Heart left ventricle (tissue), 16 donors: ENCODE data around the gene FNDC11. TPM values are rescaled to one million over a fixed set of nuclear protein-coding genes. Genes with fewer than 3 reads are reported as not detected.
"Not testable (repeated sequence)": the region's sequence is repeated elsewhere in the genome, so short reads cannot be mapped to it uniquely, and the experiment has no call there.

Experiments used
- ATAC-seq, 4 donors: fragments of 200-7000 bp; cut with Tn5 transposase; one replicate each; pipeline ENCODE4 v1.9.1; 2020 to 2022; ENCODE audit warnings: moderate library complexity in 4 of 4, mild to moderate bottlenecking in 3 of 4, moderate number of reproducible peaks in 1 of 4
- DNase-seq, 5 donors: peaks; one replicate each; pipeline ENCODE4 v3.0.0-alpha.2; 2020
- H3K27ac ChIP-seq, 12 donors: fragments of 200-600 bp; sonication (generic) in 4 of 12; one replicate each; pipeline versions ENCODE4 v1.5.0 to v1.8.0; 2016 to 2022; ENCODE audit warnings: mild to moderate bottlenecking in 2 of 12
- H3K27me3 ChIP-seq, 9 donors: fragments of 200-600 bp; sonication (generic) in 2 of 9; one replicate each; pipeline versions ENCODE4 v1.5.1 to v1.8.0; 2016 to 2022; ENCODE audit warnings: mild to moderate bottlenecking in 3 of 9
- H3K36me3 ChIP-seq, 9 donors: fragments of 200-600 bp; sonication (generic) in 2 of 9; one replicate each; pipeline versions ENCODE4 v1.5.0 to v1.8.0; 2018 to 2022; ENCODE audit warnings: mild to moderate bottlenecking in 2 of 9
- H3K4me1 ChIP-seq, 12 donors: fragments of 200-600 bp; sonication (generic) in 4 of 12; one replicate each; pipeline versions ENCODE4 v1.5.0 to v1.8.0; 2016 to 2022; ENCODE audit warnings: mild to moderate bottlenecking in 3 of 12
- H3K4me3 ChIP-seq, 12 donors: fragments of 200-600 bp; sonication (generic) in 4 of 12; one replicate each; pipeline versions ENCODE4 v1.5.0 to v1.8.0; 2017 to 2022; ENCODE audit warnings: mild to moderate bottlenecking in 9 of 12, moderate library complexity in 4 of 12
- H3K9me3 ChIP-seq, 12 donors: fragments of 200-600 bp; sonication (generic) in 4 of 12; one replicate each; pipeline versions ENCODE4 v1.5.0 to v1.8.0; 2016 to 2022; ENCODE audit warnings: mild to moderate bottlenecking in 1 of 12
- CTCF ChIP-seq, 12 donors: fragments of 200-600 bp; sonication (generic) in 4 of 12; IDR thresholded peaks; one replicate each; pipeline versions ENCODE4 v1.5.0 to v1.8.0; 2018 to 2022; ENCODE audit warnings: antibody characterized with exemption in 12 of 12, mild to moderate bottlenecking in 5 of 12
- POLR2A ChIP-seq, 2 donors: fragments of 450-650 bp; IDR thresholded peaks; one replicate each; pipeline ENCODE4 v1.6.1; 2017; ENCODE audit warnings: antibody characterized with exemption in 2 of 2, mild to moderate bottlenecking in 2 of 2, moderate library complexity in 2 of 2
- WGBS, 4 donors: extraction: QIAGEN DNeasy Blood & Tissue Kit in 2 of 4; methylation state at CpG; one replicate each; pipeline versions ENCODE4 v1.1.5 to v1.1.7; 2013 to 2018; 5-methylcytosine and 5-hydroxymethylcytosine counted together
- intact Hi-C, 10 donors: fragments of 100-400 bp; cut with DNase I; formaldehyde crosslinking; loops; one replicate each; pipeline versions ENCODE4 v1.11.1 to v1.14.2; 2022
- polyA plus RNA-seq, 2 donors: library from polyadenylated mRNA; stranded (reverse); fragments of 200-250 nt; gene quantifications; one replicate each; pipeline ENCODE4 v1.2.3, GENCODE V29; 2013
- total RNA-seq, 9 donors: library from RNA; depleted of rRNA in 2 of 9; stranded (reverse); fragments of >200 nt in 2 of 9; fragmentation: NEBNext Ultra II Directional in 3 of 9; extraction: Animal tissue kit (Norgen Biotek cat#: 25700) in 3 of 9; gene quantifications; one replicate each; pipeline versions ENCODE4 v1.1.0 to v1.2.4, GENCODE V29; 2016 to 2023
- donor health status: ischemic (EF 13 %, LVEDD 7.1; RV severe dilation, severe dysfunction).
- donor health status: healthy with polysubstance abuse.
- donor health status: DM: no; HTN: yes; CAD: no.
- donor health status: DM: no; HTN: no; CAD: no.
- donor health status: ischemic (EF 25% LVEDD 6.9; RV normal size, moderate dysfunction).
- donor health status: ischemic (EF 25% LVEDD 5.7; RV mildly dilated, moderate dysfunction).
- donor health status: healthy.
- donor health status: DM: yes; HTN: yes; CAD: no.
- donor health status: ischemic (EF 35%, LVEDD 5.7; RV mildly dilated, moderate dysfunction).
- donor health status: nonischemic (EF 11% LVEDD 7.7; RV severe dilation, severe dysfunction).
- donor health status: DM: yes; HTN: yes; CAD: no.
- donor health status: PGD.
- donor health status: ischemic (EF 29% LVEDD 5.4; RV normal size, mild dysfunction).
- donor health status: nonischemic (EF 23%, LVEDD 6.1; RV moderate dilation, normal function).

Gene FNDC11
- total and polyA plus RNA-seq, 11 donors, result 0.08 to 0.23 (median 0.17) TPM; not detected in 5

DNA sequence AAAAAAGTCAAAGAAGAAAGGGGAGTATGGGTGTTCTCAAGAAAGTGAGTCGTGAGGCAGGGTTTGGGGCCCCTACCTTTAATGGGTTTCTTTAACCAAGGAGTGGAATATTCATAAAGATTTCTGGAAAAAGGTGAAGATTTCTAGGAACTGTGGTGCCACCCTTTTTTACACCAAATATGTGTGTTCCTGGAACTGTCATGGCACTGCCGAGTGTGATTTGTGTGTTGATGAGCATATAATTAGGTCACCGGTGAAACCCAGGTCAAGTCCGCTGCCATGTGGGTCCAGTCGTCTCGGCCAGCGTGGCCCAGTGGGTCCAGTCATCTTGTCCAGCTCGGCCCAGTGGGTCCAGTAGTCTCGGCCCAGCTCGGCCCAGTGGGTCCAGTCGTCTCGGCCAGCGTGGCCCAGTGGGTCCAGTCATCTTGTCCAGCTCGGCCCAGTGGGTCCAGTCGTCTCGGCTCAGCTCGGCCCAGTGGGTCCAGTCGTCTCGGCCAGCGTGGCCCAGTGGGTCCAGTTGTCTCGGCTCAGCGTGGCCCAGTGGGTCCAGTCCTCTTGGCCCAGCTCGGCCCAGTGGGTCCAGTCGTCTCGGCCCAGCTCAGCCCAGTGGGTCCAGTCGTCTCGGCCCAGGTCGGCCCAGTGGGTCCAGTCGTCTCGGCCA, 46.7 kb upstream of the FNDC11 start:
- no peak overlapping the region for H3K27ac ChIP-seq
- ATAC-seq (no peak), DNase-seq (peak in 1 of 5 donors; percentile 13)
- H3K9me3 ChIP-seq, result peaks cover 0 to 19% (median 3%) of the 10 kb centered on the region in 12 donors
- 92 to 96% (median 95%) methylated on average over 18 to 30 of the region's 30 CpGs for WGBS, 4 donors
- H3K4me3 ChIP-seq, result no peak overlapping the region
- TF ChIP-seq POLR2A (IDR thresholded peaks at IDR 0.05), result no peak
- no peak for TF ChIP-seq CTCF (IDR thresholded peaks at IDR 0.05)
- no peaks in the 10 kb centered on the region for H3K36me3 ChIP-seq
- H3K27me3 ChIP-seq, result peaks cover 0 to 13% (median 0%) of the 10 kb centered on the region in 9 donors
- H3K4me1 ChIP-seq, result peaks cover 0 to 6% (median 3%) of the 10 kb centered on the region in 12 donors
- intact Hi-C loops, result no loop called here

GRCh38 chr20:63508072-63508768, 45.7 kb upstream of the FNDC11 start:
- intact Hi-C loops, result no loop called here
- 89 to 92% (median 89%) methylated on average over 33 of the region's 33 CpGs for WGBS, 4 donors
- no peak for ATAC-seq
- DNase-seq, result peak in 1 of 5 donors; percentile 12
- peaks cover 0 to 7% (median 0%) of the 10 kb centered on the region in 9 donors for H3K27me3 ChIP-seq
- no peak overlapping the region for H3K4me3 ChIP-seq
- TF ChIP-seq POLR2A (IDR thresholded peaks at IDR 0.05) (no peak), CTCF (IDR thresholded peaks at IDR 0.05) (no peak)
- no peaks in the 10 kb centered on the region for H3K36me3 ChIP-seq
- H3K4me1 ChIP-seq, result no peaks in the 10 kb centered on the region
- no peak overlapping the region for H3K27ac ChIP-seq
- peaks cover 0 to 19% (median 3%) of the 10 kb centered on the region in 12 donors for H3K9me3 ChIP-seq

- Histone ChIP-seq H3K9me3 (peaks cover 0 to 17% (median 3%) of the 10 kb centered on the region in 12 donors), H3K4me3 (no peak overlapping the region), H3K27ac (peak overlapping the region in 4 of 12 donors; percentile 30 to 60 (median 52)), H3K4me1 (no peaks in the 10 kb centered on the region), H3K36me3 (no peaks in the 10 kb centered on the region), H3K27me3 (peaks cover 0 to 7% (median 0%) of the 10 kb centered on the region in 9 donors)
- intact Hi-C loops, result no loop called here
- ATAC-seq, result peak; percentile 42 to 87 (median 76)
- DNase-seq, result peak in 1 of 5 donors; percentile 8
- WGBS, 4 donors, result 75 to 80% (median 79%) methylated on average over 9 of the region's 9 CpGs
- no peak for TF ChIP-seq POLR2A (IDR thresholded peaks at IDR 0.05)
- no peak for TF ChIP-seq CTCF (IDR thresholded peaks at IDR 0.05)
Measured at GRCh38 chr20:63509088-63509564, 44.8 kb upstream of the FNDC11 start.

- no peak for ATAC-seq
- no peaks in the 10 kb centered on the region for H3K4me1 ChIP-seq
- no peak overlapping the region for H3K27ac ChIP-seq
- DNase-seq, result no peak
- intact Hi-C loops, result no loop called here
- no peak for TF ChIP-seq POLR2A (IDR thresholded peaks at IDR 0.05)
- no peaks in the 10 kb centered on the region for H3K9me3 ChIP-seq
- no peak overlapping the region for H3K4me3 ChIP-seq
- peaks cover 0 to 4% (median 0%) of the 10 kb centered on the region in 9 donors for H3K27me3 ChIP-seq
- 78 to 93% (median 85%) methylated on average over 3 of the region's 3 CpGs for WGBS, 4 donors
- no peaks in the 10 kb centered on the region for H3K36me3 ChIP-seq
Measured at GRCh38 chr20:63513207-63513606, 40.8 kb upstream of the FNDC11 start.

DNA sequence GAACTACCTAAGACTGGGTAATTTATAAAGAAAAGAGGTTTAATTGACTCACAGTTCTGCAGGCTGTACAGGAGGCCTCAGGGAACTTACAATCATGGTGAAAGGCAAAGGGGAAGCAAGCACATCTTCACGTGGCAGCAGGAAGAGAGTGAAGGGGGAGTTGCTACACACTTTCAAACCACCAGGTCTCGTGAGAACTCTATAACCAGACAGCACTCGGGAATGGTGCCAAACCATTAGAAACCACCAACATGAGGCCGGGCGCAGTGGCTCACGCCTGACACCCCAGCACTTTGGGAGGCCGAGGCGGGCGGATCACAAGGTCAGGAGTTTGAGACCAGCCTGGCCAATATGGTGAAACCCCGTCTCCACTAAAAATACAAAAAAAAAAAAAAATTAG, 39.4 kb upstream of the FNDC11 start:
- intact Hi-C loops, H3K4me1 ChIP-seq, H3K36me3 ChIP-seq, H3K9me3 ChIP-seq, H3K4me3 ChIP-seq, ATAC-seq, H3K27ac ChIP-seq, H3K27me3 ChIP-seq: not testable (repeated sequence)
- peak in 1 of 5 donors; percentile 18 for DNase-seq
- 64 to 69% (median 66%) methylated on average over 10 of the region's 10 CpGs for WGBS, 4 donors
